ENCODE data around the gene PTPRN2.

PTPRN2 gene

DNA sequence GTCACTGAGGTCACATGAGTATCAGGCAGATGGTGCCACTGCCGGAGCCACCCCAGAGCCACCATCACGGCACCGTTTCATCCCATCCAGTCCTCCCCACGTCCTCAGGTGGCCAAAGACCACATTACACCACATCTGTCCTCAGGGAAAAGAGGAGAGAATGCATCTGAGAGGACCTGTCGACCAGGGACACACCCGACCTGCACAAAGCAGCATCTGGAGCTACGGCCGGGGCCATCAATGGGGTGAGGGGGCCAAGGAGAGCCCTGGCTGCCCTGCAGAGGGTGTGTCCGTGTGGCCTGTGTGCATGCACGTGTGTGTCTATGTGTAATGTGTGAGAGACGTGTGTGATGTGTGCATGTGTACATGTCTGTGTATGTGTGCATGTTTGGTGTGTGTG lies 770.2 kb downstream of the PTPRN2 start:
- FAIRE-seq (no peak), DNase-seq (ENCODE audit: insufficient read length, low spot score) (no peak)
- no peak for TF ChIP-seq POLR2A (IDR thresholded peaks at IDR 0.05; ENCODE audit: low read depth, low read length)

DNA sequence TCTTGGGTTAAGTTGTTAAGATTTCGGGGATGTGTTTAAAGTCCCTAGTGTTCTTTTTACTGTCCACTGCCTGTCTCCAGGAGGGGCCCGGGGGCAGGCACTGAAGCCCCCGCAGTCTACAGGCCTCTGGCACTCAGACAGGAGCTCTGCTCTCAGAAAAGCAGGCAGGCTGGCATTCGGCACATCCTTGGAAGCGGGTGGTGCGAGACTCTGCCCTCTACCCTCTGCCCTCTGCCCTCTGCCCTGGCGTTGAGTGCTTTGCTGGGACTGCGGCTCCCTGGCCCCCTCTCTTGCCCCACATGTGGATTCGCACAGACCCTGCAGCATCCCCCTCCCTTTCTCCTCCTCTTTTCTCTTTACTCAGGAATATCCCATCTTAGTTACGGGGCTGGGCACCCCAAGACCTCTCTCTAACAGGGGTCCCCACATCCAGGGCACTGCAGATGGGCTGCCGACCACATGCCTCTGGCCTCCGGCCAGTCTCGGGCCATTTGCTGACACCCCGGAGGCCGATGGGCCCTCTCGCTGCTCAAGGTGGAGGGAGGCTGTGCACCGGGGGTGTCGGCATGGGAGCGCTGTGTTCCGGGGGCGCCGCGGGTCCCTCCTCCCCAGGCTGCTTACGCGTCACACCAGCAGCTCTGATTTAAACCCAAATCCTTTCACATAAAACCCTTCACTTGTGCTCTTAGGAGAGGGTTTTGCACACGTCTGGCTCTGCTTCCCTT lies 770.9 kb downstream of the PTPRN2 start:
- DNase-seq (ENCODE audit: insufficient read length, low spot score) (no peak), FAIRE-seq (no peak)
- no peak for TF ChIP-seq POLR2A (IDR thresholded peaks at IDR 0.05; ENCODE audit: low read depth, low read length)

- no peak for DNase-seq (ENCODE audit: insufficient read length, low spot score)
- no peak for FAIRE-seq
Observed at GRCh38 chr7:157816086-157816485, 771.5 kb downstream of the PTPRN2 start.

GRCh38 chr7:157815706-157816022 lies 772.0 kb downstream of the PTPRN2 start:
- DNase-seq (ENCODE audit: insufficient read length, low spot score) (no peak), FAIRE-seq (no peak)
- TF ChIP-seq POLR2A (IDR thresholded peaks at IDR 0.05; ENCODE audit: low read depth, low read length): no peak

More at GRCh38 chr7:157816086-157816485, 771.5 kb downstream of the PTPRN2 start:
- TF ChIP-seq POLR2A (IDR thresholded peaks at IDR 0.05; ENCODE audit: low read depth, low read length): no peak

DNA sequence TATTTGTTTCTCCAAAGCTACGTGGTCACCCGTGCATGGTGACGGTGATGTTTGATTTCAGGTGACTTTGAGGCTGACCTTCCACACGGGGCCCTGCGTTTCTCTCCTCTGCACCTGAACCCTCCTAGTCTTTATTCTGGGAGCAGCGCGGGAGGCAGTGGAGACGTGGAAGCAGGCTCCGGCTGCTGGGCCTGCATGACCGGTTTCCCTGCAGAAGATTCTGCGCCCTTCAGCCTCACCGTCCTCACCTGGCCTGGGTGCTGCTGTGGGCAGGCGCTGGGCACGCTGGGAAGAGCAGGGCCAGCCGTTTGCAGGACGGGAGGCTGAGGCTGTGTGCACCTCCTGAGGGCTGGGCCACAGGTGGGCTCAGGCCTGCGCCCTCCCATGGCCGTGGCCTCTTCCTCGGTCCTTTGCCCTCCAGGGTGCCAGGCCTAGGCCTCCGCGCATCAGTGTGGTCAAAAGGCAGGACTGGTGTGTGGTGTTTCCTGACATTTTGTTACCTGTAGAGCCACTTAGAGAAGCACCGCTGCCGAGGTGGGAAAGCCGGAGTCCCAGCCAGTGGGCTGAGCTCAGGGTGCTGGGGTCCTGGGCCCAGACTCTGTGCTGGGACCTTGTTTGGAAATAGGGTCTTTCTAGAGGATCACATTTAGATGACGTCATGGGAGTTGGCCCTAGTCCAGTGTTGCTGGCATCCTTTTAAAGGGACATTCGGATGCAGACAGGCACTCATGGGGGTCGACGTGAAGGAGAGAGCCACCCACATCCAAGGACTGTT lies 772.5 kb downstream of the PTPRN2 start:
- no peak for TF ChIP-seq POLR2A (IDR thresholded peaks at IDR 0.05; ENCODE audit: low read depth, low read length)

GRCh38 chr7:157813741-157814661 lies 773.6 kb downstream of the PTPRN2 start:
- FAIRE-seq: no peak
- TF ChIP-seq POLR2A (IDR thresholded peaks at IDR 0.05; ENCODE audit: low read depth, low read length): no peak
- DNase-seq (ENCODE audit: insufficient read length, low spot score): no peak

More for the DNA sequence above, 772.5 kb downstream of the PTPRN2 start:
- DNase-seq (ENCODE audit: insufficient read length, low spot score) (no peak), FAIRE-seq (no peak)

DNA sequence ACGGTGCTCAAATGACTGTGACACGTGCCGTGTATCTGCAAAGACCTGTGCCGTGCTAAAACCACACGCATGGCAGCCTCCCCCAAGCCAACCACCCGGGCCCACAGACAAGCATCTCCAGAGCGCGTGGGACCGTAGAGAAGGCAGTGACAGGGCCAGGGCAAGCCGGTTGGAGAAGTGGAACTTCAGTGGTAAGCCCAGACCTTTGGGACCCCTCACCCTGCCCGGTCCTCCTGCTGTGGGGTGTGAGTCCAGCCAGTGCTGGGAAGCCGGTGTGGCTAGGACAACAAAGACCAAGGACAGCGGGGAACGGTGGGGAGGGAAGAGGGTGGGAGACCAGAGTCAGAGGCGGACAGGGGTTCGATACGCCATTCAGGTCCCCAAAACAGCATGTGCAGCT lies 774.6 kb downstream of the PTPRN2 start:
- TF ChIP-seq POLR2A (IDR thresholded peaks at IDR 0.05; ENCODE audit: low read depth, low read length): no peak
- FAIRE-seq: no peak
- DNase-seq (ENCODE audit: insufficient read length, low spot score): no peak

GRCh38 chr7:157811946-157812345 lies 775.7 kb downstream of the PTPRN2 start:
- no peak for TF ChIP-seq POLR2A (IDR thresholded peaks at IDR 0.05; ENCODE audit: low read depth, low read length)
- DNase-seq (ENCODE audit: insufficient read length, low spot score) (no peak), FAIRE-seq (no peak)

DNA sequence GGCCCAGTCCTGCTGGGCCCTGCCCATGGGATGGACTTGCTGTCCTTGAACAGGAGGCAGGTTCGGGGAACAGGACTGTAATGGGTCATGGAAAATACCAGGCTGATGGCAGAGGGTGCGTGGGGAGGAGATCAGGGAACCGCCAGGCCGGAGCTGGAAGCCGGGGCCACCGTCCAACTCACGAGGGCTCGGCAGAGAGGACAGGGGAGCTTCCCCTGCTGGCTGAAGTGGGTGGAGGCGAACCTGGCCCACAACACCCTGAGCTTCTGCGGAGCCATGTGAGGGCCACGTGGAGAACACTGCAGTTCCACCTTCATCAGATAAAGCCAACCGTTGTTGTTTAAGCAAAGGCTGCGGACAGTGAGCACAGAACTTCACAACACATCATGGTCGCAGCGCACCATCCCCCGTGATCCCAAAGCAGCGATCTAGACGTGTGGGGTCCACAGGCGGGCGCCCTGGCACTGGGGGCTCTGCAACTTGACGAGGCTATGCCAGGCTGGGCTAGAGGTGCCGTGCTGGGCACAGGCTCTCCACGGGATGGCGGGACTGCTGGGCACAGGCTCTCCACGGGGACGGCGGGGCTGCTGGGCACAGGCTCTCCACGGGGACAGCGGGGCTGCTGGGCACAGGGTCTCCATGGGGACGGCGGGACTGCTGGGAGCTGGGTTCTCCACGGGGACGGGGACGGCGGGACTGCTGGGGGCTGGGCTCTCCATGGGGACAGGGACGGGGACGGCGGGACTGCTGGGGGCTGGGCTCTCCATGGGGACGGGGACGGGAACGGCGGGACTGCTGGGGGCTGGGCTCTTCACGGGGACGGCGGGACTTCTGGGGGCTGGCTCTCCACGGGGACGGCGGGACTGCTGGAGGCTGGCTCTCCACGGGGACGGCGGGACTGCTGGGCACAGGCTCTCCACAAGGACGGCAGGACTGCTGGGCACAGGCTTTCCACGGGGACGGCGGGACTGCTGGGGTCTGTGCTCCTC lies 777.5 kb downstream of the PTPRN2 start:
- DNase-seq (ENCODE audit: insufficient read length, low spot score) (no peak), FAIRE-seq (no peak)
- TF ChIP-seq POLR2A (IDR thresholded peaks at IDR 0.05; ENCODE audit: low read depth, low read length): no peak

GRCh38 chr7:157809154-157809862 lies 778.3 kb downstream of the PTPRN2 start:
- no peak for TF ChIP-seq POLR2A (IDR thresholded peaks at IDR 0.05; ENCODE audit: low read depth, low read length)
- DNase-seq (ENCODE audit: insufficient read length, low spot score) (no peak), FAIRE-seq (no peak)

- no peak for TF ChIP-seq POLR2A (IDR thresholded peaks at IDR 0.05; ENCODE audit: low read depth, low read length)
Observed at GRCh38 chr7:157808042-157808441, 779.6 kb downstream of the PTPRN2 start.

DNA sequence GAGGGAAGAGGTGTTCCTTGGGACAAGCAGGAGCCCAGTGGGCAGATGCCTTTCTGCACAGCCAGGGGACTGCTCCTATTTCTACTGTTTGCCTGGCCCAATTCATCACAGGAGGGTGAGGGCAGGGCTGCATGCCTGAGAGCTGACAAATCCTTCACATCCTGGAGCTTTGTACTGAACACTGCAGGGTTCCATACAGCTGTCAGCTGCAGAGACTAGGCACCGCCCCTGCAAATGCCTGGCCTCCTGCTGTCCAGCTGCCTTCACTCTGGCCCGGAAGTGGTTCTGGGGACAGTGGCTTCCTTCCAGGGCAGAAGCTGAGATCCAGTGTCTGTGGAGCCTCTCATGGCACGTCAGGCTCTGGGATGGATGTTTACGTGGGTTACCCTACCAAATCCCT lies 780.1 kb downstream of the PTPRN2 start:
- FAIRE-seq (peak; percentile 66), DNase-seq (ENCODE audit: insufficient read length, low spot score) (peak; percentile 96)
- peak; percentile 21; the same call in 1 of the 2 replicates for TF ChIP-seq POLR2A (IDR thresholded peaks at IDR 0.05; ENCODE audit: low read depth, low read length)

More at GRCh38 chr7:157808042-157808441, 779.6 kb downstream of the PTPRN2 start:
- FAIRE-seq: no peak
- no peak for DNase-seq (ENCODE audit: insufficient read length, low spot score)
